ENCODE results near the gene ADPRHL1.
"Not testable (repeated sequence)": the region's sequence is repeated elsewhere in the genome, so short reads cannot be mapped to it uniquely, and the experiment has no call there.

Gene ADPRHL1

GRCh38 chr13:113398963-113399754 is 54.1 kb downstream of the ADPRHL1 start:
- no peak for DNase-seq

GRCh38 chr13:113397608-113398425 is 55.5 kb downstream of the ADPRHL1 start:
- no peak for DNase-seq

- no peak for DNase-seq
Measured at GRCh38 chr13:113394339-113394640, 59.0 kb downstream of the ADPRHL1 start.

DNA sequence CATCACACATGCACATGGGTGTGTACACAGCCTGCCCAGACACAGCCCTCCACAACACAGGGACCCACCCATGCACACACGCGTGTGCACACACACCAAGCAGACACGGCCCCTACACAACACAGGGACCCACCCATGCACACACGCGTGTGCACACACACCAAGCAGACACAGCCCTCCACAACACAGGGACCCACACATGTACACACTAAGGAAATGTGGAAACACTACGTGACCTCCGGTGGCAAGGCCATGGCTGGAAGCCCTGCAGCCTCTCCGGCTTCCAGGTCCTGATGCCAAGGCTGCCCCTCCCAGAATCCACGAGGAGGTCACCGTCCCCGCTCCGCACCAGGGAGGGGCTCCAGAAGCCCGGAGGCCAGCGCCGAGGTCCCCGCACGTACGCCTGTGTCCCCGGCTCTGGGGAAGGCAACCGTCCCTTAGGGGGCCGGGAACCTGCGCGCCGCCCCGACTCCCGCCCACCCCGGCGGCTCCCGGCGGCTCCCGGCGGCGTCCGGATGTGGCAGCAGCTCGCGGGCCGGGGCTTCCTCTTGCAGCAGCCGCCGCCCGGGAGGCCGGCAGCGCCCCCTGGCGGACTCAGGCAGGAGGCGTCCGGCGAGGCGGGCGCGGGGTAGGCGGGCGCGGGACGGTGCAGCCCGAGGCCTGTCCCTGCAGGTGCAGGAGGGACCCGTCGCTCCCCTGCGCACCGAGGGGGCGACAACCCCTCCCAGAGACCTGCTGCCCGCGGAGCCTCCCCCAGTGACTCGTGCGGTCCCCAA is 59.5 kb downstream of the ADPRHL1 start:
- peak; percentile 66 to 81 for DNase-seq

DNA sequence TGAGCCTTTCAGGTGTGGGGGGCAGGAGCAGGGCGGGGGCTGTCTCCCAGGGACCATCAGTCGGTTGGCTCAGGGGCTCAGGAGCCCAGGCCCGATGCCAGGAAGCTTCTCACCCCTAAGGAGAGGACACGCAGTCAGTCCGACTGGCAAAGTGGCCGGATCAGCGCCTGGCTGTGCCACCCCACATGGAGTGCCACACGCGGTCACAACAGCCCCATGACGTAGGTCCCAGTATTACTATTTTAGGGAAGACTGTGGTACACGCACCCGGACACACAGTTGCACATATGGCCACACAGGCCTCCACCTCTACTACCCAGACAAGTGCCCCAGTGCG is 60.1 kb downstream of the ADPRHL1 start:
- DNase-seq: no peak

GRCh38 chr13:113390874-113391497 is 62.3 kb downstream of the ADPRHL1 start:
- DNase-seq: no peak

DNA sequence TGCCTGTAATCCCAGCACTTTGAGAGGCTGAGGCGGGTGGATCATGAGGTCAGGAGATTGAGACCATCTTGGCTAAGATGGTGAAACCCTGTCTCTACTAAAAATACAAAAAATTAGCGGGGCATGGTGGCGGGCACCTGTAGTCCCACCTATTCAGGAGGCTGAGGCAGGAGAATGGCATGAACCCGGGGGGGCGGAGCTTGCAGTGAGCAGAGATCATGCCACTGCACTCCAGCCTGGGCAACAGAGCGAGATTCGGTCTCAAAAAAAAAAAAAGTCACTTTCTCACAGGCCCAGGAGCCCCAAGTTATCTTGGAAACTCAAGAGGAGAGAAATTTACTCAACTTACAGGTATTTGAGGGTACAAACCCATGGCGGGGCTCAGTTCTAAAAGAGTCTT is 63.7 kb downstream of the ADPRHL1 start:
- not testable (repeated sequence) for DNase-seq

- no peak for DNase-seq
Measured at GRCh38 chr13:113387396-113387795, 65.9 kb downstream of the ADPRHL1 start.

GRCh38 chr13:113383089-113383488 is 70.2 kb downstream of the ADPRHL1 start:
- no peak for DNase-seq

- not testable (repeated sequence) for DNase-seq
Measured at GRCh38 chr13:113382542-113382941, 70.7 kb downstream of the ADPRHL1 start.

- no peak for DNase-seq
Measured at GRCh38 chr13:113378825-113379224, 74.5 kb downstream of the ADPRHL1 start.

DNA sequence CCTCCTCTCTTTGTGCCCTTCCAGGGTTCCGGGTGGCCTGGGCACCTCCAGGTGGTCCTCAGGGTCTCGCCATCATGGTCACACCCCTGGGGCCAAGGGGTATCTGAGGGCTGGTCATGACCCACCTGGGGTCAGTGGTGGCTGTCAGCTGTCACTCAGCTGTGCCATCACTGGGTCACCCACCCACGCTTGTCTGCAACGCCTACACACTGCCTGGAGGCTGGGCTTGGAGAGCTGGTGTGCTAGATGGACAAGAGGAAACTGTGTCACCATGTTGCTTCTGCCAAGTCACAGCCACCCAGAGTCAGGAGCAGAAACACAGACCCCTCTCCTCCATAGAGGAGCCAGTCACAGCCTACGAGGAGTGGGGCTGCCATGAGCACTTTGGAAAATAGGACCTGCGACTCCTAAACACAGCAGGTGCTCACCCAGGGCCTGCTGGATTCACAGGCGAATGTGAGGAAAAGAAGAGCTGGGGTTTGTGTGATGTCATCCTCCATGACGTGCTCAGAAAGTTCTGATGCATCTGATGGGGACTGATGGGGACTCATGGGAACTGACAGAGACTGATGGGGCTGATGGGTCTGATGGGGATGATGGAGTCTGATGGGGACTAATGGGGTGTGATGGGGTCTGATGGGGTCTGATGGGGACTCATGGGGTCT is 78.6 kb downstream of the ADPRHL1 start:
- DNase-seq: no peak

- DNase-seq: no peak
Measured at GRCh38 chr13:113373811-113374485, 79.3 kb downstream of the ADPRHL1 start.

- not testable (repeated sequence) for DNase-seq
Measured at GRCh38 chr13:113371701-113372100, 81.6 kb downstream of the ADPRHL1 start.

- DNase-seq: no peak
Measured at GRCh38 chr13:113371061-113371460, 82.2 kb downstream of the ADPRHL1 start.

DNA sequence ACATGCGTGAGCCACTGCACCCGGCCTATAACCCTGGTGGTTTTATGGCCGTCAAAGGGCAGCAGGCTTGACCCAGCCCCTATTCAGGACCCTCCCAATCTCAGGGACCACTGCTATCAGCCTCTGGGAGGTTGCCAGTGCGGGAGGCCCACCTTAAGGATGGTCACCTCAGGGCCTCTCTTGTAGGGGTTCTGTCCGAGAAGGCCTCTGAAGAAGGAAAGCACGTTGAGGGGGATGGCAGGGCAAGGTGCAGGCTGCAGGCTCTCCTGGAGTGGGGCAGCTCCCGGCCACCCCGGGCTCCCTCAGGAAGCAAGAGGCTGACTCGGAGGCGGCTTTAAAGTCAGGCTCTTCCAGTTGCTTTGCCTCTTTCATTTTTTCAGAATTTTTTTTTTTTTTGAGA is 83.4 kb downstream of the ADPRHL1 start:
- DNase-seq: no peak

- DNase-seq: no peak
Measured at GRCh38 chr13:113369189-113369588, 84.1 kb downstream of the ADPRHL1 start.

GRCh38 chr13:113368353-113368752 is 84.9 kb downstream of the ADPRHL1 start:
- DNase-seq: not testable (repeated sequence)

DNA sequence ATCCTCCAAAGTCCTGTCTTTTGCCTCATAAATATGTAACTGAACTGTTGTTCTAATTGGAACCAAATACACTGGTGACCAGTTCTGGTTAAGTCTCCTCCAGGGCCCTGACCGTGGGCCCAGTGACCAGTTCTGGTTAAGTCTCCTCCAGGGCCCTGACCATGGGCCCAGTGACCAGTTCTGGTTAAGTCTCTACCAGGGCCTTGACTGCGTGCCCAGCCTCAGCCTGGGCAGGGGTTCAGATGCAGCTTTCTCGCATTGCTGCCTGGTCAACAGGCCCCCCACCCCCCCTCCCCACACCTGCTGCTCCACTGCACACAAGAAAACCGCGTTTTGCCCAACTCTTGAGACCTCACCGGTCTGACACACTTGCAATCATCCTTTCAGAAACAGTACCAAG is 85.5 kb downstream of the ADPRHL1 start:
- DNase-seq: no peak

GRCh38 chr13:113367020-113367560 is 86.2 kb downstream of the ADPRHL1 start:
- DNase-seq: no peak

DNA sequence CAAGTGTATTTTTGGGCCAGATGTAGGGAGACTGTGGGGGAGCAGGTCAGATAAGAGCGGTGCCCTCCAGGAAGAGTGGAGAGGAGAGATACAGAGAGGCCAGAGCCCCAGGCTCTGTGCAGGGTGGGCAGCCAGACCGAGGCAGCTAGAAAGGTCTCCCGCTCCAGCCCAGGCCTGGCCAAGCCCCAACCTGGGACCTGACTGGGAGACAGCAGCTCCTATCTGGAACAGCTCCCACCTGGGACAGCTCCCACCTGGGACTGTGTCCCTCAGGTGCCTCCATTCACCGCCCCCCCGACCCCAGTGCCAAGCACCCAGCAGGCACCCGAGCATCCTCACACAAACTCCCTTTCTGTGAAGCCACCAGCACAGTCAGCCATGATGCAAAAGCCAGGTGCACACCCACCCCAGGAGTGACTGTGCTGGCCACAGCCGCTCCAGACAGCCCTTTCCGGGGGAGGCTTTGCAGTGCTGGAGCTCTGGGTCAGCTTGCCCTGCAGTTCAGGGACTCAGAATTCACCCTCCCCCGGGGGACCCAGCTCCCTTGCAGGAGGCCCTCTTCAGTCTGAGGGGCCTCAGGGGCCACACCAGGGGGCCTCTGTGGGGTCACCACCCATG is 87.2 kb downstream of the ADPRHL1 start:
- DNase-seq: no peak
